ENCODE data around the gene TEX38. TPM values are rescaled to one million over a fixed set of nuclear protein-coding genes. Genes with fewer than 3 reads are reported as not detected.

TEX38 gene
- total RNA-seq, 3 donors from 2014 or later (not counting 1 experiment from before 2014, with no cell fraction given), result 0.26 to 0.75 TPM; not detected in 1

DNA sequence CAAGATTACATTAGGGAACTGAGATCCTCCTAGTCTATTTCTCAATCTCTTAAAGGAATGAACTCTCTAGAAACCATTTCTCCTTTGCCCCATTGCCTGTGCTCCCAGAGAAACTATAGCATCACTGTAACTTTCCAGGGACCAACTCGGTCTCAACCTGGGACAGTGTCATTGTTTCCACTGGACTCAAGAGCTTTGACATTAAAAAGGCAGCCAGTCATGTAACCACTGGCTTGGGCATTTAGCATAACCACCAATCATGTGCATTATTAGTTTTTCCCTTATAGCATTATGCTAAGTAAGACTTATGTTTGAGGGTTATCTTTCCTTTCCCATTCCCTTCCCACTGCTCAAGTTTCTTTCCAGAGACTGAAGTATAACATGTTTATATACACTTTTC lies 18.2 kb downstream of the TEX38 start:
- no peaks in the 10 kb centered on the region for H3K9me3 ChIP-seq (ENCODE audit: control insufficient read depth, insufficient read depth, low read length)
- no peak overlapping the region for H3K4me3 ChIP-seq (ENCODE audit: low read length)
- no peaks in the 10 kb centered on the region for H3K27me3 Mint-ChIP-seq (ENCODE audit: low read depth in 2 of 2)
- intact Hi-C loops (cut with micrococcal nuclease), result no loop called here
- 70% methylated on average over 1 of the region's 1 CpG for WGBS (ENCODE audit: insufficient coverage)
- peaks cover 56% of the 10 kb centered on the region for H3K36me3 Mint-ChIP-seq
- H3K4me1 Mint-ChIP-seq, result peaks cover 4 to 5% of the 10 kb centered on the region in 2 donors
- ATAC-seq, result no peak
- H3K27ac ChIP-seq (ENCODE audit: low read length), result no peak overlapping the region
- peaks cover 81% of the 10 kb centered on the region for H3K36me3 ChIP-seq (ENCODE audit: control insufficient read depth, insufficient read depth, low read length)
- H3K4me3 Mint-ChIP-seq, result no peak overlapping the region
- no peak for DNase-seq
- H3K27me3 ChIP-seq (ENCODE audit: control insufficient read depth, insufficient read depth, low read length), result no peaks in the 10 kb centered on the region
- no peaks in the 10 kb centered on the region for H3K9me3 Mint-ChIP-seq
- H3K27ac Mint-ChIP-seq, result no peak overlapping the region
- TF ChIP-seq, protein P1, sequence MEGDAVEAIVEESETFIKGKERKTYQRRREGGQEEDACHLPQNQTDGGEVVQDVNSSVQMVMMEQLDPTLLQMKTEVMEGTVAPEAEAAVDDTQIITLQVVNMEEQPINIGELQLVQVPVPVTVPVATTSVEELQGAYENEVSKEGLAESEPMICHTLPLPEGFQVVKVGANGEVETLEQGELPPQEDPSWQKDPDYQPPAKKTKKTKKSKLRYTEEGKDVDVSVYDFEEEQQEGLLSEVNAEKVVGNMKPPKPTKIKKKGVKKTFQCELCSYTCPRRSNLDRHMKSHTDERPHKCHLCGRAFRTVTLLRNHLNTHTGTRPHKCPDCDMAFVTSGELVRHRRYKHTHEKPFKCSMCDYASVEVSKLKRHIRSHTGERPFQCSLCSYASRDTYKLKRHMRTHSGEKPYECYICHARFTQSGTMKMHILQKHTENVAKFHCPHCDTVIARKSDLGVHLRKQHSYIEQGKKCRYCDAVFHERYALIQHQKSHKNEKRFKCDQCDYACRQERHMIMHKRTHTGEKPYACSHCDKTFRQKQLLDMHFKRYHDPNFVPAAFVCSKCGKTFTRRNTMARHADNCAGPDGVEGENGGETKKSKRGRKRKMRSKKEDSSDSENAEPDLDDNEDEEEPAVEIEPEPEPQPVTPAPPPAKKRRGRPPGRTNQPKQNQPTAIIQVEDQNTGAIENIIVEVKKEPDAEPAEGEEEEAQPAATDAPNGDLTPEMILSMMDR (IDR thresholded peaks at IDR 0.05), result no peak
- no peaks in the 10 kb centered on the region for H3K4me1 ChIP-seq (ENCODE audit: control insufficient read depth, insufficient read depth, low read length)

DNA sequence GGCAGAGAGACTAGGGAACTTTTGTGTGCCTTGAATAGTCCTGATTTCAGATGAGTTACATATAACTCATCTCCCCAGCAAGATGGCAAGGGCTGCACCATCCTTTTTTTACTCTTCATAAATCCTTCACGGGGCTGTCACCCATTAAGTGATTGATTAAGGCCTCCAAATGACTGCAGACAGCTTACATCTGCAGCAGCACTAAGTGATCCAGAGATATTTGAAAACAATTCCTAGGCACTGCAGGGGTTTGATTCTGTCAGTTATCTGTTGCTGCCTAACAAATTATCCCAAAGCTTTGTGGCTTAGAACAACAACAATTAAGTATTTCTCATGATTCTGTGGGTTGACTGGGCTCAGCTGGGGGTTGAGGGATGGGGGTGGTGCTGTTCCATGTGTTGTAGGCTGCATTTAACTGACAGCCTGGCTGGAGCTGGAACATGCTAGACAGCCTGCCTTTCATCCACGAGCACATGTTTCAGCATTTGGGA lies 19.3 kb downstream of the TEX38 start:
- no peak overlapping the region for H3K27ac Mint-ChIP-seq
- TF ChIP-seq, protein P1 (IDR thresholded peaks at IDR 0.05), result no peak
- intact Hi-C loops (cut with micrococcal nuclease), result no loop called here

DNA sequence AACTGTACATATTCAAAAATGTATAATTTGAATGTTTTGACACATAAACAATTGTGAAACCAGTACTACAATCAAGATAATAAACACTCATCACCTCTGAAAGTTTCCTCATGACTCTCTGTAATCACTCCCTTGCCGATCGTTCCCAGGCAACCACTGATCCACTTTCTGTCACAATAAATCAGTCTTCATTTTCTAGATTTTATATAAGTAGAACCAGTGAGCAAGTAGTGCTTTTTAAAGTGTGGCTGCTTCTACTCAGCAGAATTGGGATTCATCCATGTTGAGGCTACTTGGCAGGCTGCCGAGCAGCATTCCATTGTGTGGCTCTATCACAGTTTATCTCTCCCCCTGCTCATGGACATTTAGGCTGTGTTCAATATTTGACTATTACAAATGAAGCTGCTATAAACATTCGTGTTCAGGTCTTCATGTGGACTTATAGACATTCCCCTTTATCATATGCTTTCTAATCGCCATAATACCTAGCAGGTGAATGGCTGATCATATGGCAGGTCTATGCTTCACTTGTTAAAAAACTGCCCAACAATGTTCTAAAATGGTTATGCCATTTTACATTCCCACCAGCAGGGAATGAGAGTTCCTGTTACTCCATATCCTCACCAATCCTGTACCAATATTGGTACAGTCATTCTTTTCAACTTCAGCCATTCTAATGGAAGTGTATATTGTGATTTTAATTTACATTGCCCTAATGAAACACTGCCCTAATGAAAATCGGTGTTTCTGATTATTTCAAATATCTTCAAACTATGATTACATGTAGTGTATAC lies 20.5 kb downstream of the TEX38 start:
- Histone ChIP-seq H3K27ac (ENCODE audit: low read length) (no peak overlapping the region), H3K27me3 (ENCODE audit: control insufficient read depth, insufficient read depth, low read length) (no peaks in the 10 kb centered on the region), H3K36me3 (ENCODE audit: control insufficient read depth, insufficient read depth, low read length) (peaks cover 80% of the 10 kb centered on the region), H3K4me1 (ENCODE audit: control insufficient read depth, insufficient read depth, low read length) (no peaks in the 10 kb centered on the region), H3K9me3 (ENCODE audit: control insufficient read depth, insufficient read depth, low read length) (no peaks in the 10 kb centered on the region), H3K4me3 (ENCODE audit: low read length) (no peak overlapping the region)
- intact Hi-C loops (cut with micrococcal nuclease), result no loop called here
- 100% methylated on average over 3 of the region's 6 CpGs for WGBS (ENCODE audit: insufficient coverage)
- Mint-ChIP-seq H3K4me1 (peaks cover 4 to 7% of the 10 kb centered on the region in 2 donors), H3K36me3 (peaks cover 46% of the 10 kb centered on the region), H3K9me3 (no peaks in the 10 kb centered on the region), H3K27me3 (ENCODE audit: low read depth in 2 of 2) (no peaks in the 10 kb centered on the region), H3K4me3 (no peak overlapping the region), H3K27ac (no peak overlapping the region)
- no peak for ATAC-seq
- no peak for DNase-seq
- TF ChIP-seq, protein P1 (IDR thresholded peaks at IDR 0.05), result no peak

More for the DNA sequence above, 19.3 kb downstream of the TEX38 start:
- no peak overlapping the region for H3K4me3 Mint-ChIP-seq
- WGBS (ENCODE audit: insufficient coverage), result 90% methylated on average over 2 of the region's 2 CpGs
- Histone ChIP-seq H3K4me3 (ENCODE audit: low read length) (no peak overlapping the region), H3K36me3 (ENCODE audit: control insufficient read depth, insufficient read depth, low read length) (peaks cover 80% of the 10 kb centered on the region), H3K27me3 (ENCODE audit: control insufficient read depth, insufficient read depth, low read length) (no peaks in the 10 kb centered on the region), H3K4me1 (ENCODE audit: control insufficient read depth, insufficient read depth, low read length) (no peaks in the 10 kb centered on the region), H3K27ac (ENCODE audit: low read length) (no peak overlapping the region), H3K9me3 (ENCODE audit: control insufficient read depth, insufficient read depth, low read length) (no peaks in the 10 kb centered on the region)
- peaks cover 4 to 5% of the 10 kb centered on the region in 2 donors for H3K4me1 Mint-ChIP-seq
- DNase-seq (no peak), ATAC-seq (no peak)
- H3K36me3 Mint-ChIP-seq, result peaks cover 57% of the 10 kb centered on the region
- H3K27me3 Mint-ChIP-seq (ENCODE audit: low read depth in 2 of 2), result no peaks in the 10 kb centered on the region
- no peaks in the 10 kb centered on the region for H3K9me3 Mint-ChIP-seq

All from natural killer cell (primary cell).